GM10248 (cell line): Measurements from ENCODE around the gene PFKFB4.

Experiments used
- CTCF ChIA-PET: fragments of 300-600 bp; sonication (Branson Sonifier 250); formaldehyde crosslinking; extraction: SDS; loops from one replicate; lab custom pipeline; 2021; ENCODE audit warnings: antibody characterized with exemption; lab: Yijun Ruan, JAX
- POLR2A ChIA-PET: fragments of 350-650 bp; sonication (Branson Sonifier 250); formaldehyde crosslinking; extraction: SDS; loops from one replicate; lab custom pipeline; 2020; ENCODE audit warnings: antibody characterized with exemption; lab: Yijun Ruan, JAX
- DNase-seq: peaks from one replicate; pipeline ENCODE4 v3.0.0; 2012; ENCODE audit errors: extremely low spot score
- CTCF ChIP-seq: IDR thresholded peaks from 2 replicates; pipeline ENCODE4 v1.5.1; 2012; ENCODE audit warnings: mild to moderate bottlenecking, low read depth; ENCODE audit errors: extremely low read depth, missing control alignments, control extremely low read depth

PFKFB4 gene

GRCh38 chr3:48594417-48595049 is 37.9 kb upstream of the PFKFB4 start:
- ChIA-PET POLR2A (no interaction called here), CTCF (no interaction called here)
- no peak for DNase-seq
- no peak for TF ChIP-seq CTCF

GRCh38 chr3:48593337-48593736 is 36.7 kb upstream of the PFKFB4 start:
- ChIA-PET CTCF (no interaction called here), POLR2A (no interaction called here)
- no peak for TF ChIP-seq CTCF
- DNase-seq: no peak

GRCh38 chr3:48592519-48593087 is 36.0 kb upstream of the PFKFB4 start:
- ChIA-PET CTCF (no interaction called here), POLR2A (no interaction called here)
- no peak for TF ChIP-seq CTCF
- no peak for DNase-seq

GRCh38 chr3:48591886-48592518 is 35.4 kb upstream of the PFKFB4 start:
- TF ChIP-seq CTCF: no peak
- ChIA-PET CTCF (no interaction called here), POLR2A (no interaction called here)

GRCh38 chr3:48591436-48591835 is 34.8 kb upstream of the PFKFB4 start:
- POLR2A ChIA-PET: no interaction called here
- no peak for DNase-seq
- CTCF ChIA-PET: no interaction called here
- no peak for TF ChIP-seq CTCF

More at GRCh38 chr3:48591886-48592518, 35.4 kb upstream of the PFKFB4 start:
- DNase-seq: no peak

- ChIA-PET CTCF (no interaction called here), POLR2A (no interaction called here)
- no peak for TF ChIP-seq CTCF
- no peak for DNase-seq
These were observed 31.6 kb upstream of the PFKFB4 start for GRCh38 chr3:48588230-48588629.
